Amniotic stem cell (primary cell): ENCODE measurements around the gene PPIL1.
"Not testable (repeated sequence)": the region's sequence is repeated elsewhere in the genome, so short reads cannot be mapped to it uniquely, and the experiment has no call there.

Experiments used
- DNase-seq: peaks from one replicate; lab custom pipeline; 2025; lab: John Stamatoyannopoulos, UW

PPIL1 gene

GRCh38 chr6:36815962-36816735 lies 58.5 kb downstream of the PPIL1 start:
- no peak for DNase-seq

GRCh38 chr6:36814249-36814648 lies 60.4 kb downstream of the PPIL1 start:
- no peak for DNase-seq

- DNase-seq, result no peak
Observed at GRCh38 chr6:36813526-36813925, 61.1 kb downstream of the PPIL1 start.

- not testable (repeated sequence) for DNase-seq
Observed at GRCh38 chr6:36813047-36813446, 61.6 kb downstream of the PPIL1 start.

- no peak for DNase-seq
Observed at GRCh38 chr6:36809941-36810803, 64.4 kb downstream of the PPIL1 start.

DNA sequence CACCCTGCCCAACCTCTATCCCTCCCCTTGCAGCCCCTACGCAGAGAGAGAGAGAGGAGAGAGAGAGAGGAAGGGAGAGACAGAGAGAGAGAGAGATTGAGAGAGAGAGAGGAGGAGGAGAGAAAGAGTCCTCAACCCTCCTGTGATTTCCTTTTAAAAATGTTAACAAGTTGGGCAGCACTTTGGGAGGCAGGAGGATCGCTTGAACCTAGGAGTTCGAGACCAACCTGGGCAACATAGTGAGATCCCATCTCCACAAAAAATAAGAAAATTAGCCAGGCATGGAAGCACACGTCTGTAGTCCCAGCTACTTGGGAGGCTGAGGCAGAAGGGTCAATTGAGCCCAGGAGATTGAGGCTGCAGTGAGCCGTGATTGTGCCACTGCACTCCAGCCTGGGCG lies 65.4 kb downstream of the PPIL1 start:
- no peak for DNase-seq

- DNase-seq, result no peak
Observed at GRCh38 chr6:36808634-36809033, 66.0 kb downstream of the PPIL1 start.

GRCh38 chr6:36807750-36808149 lies 66.9 kb downstream of the PPIL1 start:
- DNase-seq, result no peak

DNA sequence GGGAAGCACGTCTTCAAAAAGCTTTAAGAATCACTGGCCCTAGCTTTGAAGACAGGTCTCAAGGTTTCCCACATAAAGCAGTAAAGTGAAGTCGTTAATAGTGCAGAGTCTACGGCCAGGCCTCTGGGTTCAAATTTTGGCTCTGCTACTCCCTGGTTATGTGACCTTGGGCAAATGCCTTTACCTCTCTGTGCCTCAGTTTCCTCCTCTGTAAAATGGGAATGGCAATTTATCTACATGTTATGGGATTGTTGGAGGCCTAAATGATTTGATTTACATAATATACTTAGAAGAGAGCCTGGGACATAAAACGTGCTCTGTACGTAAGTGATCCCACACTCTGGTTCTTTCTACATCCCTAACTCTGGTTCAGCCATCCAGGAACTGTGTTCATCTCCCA lies 67.5 kb downstream of the PPIL1 start:
- DNase-seq, result no peak

- no peak for DNase-seq
Observed at GRCh38 chr6:36805917-36806316, 68.7 kb downstream of the PPIL1 start.

GRCh38 chr6:36805096-36805797 lies 69.4 kb downstream of the PPIL1 start:
- no peak for DNase-seq
